OCI-LY3 (cell line): Measurements from ENCODE around the gene P2RY8.
"Not testable (repeated sequence)": the region's sequence is repeated elsewhere in the genome, so short reads cannot be mapped to it uniquely, and the experiment has no call there.

Experiments
- H2AFZ ChIP-seq: fragments of 200-600, 300-600 bp; shearing (Covaris generic); 2 replicates; pipeline ENCODE4 v1.6.0; 2014; ENCODE audit warnings: antibody characterized with exemption, low read depth, low read length
- H3K27ac ChIP-seq: fragments of 200-600, 300-600 bp; sonication (generic); 2 replicates; pipeline ENCODE4 v1.5.1; 2014; ENCODE audit warnings: mild to moderate bottlenecking, low read length, moderate library complexity, mixed read lengths
- H3K27me3 ChIP-seq: fragments of 200-600, 300-600 bp; sonication (generic); 2 replicates; pipeline ENCODE4 v1.6.1; 2014; ENCODE audit warnings: low read depth, low read length, mixed read lengths
- H3K36me3 ChIP-seq: fragments of 200-600, 300-600 bp; sonication (generic); replicated peaks from 2 replicates; pipeline ENCODE3; 2014; ENCODE audit warnings: low read depth, low read length, mixed read lengths
- H3K4me1 ChIP-seq: fragments of 300-600, 200-600 bp; sonication (generic); 2 replicates; pipeline ENCODE4 v1.6.1; 2014; ENCODE audit warnings: low read length, mixed read lengths
- H3K4me2 ChIP-seq: fragments of 200-600, 300-600 bp; sonication (generic); 2 replicates; pipeline ENCODE4 v1.6.1; 2014; ENCODE audit warnings: low read length, mixed read lengths
- H3K4me3 ChIP-seq: fragments of 300-600, 200-600 bp; sonication (generic); 2 replicates; pipeline ENCODE4 v1.5.1; 2014; ENCODE audit warnings: antibody characterized with exemption, mild to moderate bottlenecking, low read length, moderate library complexity
- H3K79me2 ChIP-seq: fragments of 300-600, 200-600 bp; shearing (Covaris generic); 2 replicates; pipeline ENCODE4 v1.6.1; 2014; ENCODE audit warnings: mild to moderate bottlenecking, low read length, mixed read lengths
- H3K9ac ChIP-seq: fragments of 300-600, 200-600 bp; shearing (Covaris generic); 2 replicates; pipeline ENCODE4 v1.6.0; 2014; ENCODE audit warnings: mild to moderate bottlenecking, low read length, moderate library complexity
- H3K9me3 ChIP-seq: fragments of 200-600, 300-600 bp; shearing (Covaris generic); 2 replicates; pipeline ENCODE4 v1.6.1; 2014; ENCODE audit warnings: low read length, mixed read lengths; ENCODE audit not compliant: insufficient read depth
- H4K20me1 ChIP-seq: fragments of 200-600, 300-600 bp; sonication (generic); 2 replicates; pipeline ENCODE4 v1.6.1; 2016; ENCODE audit warnings: low read length, mixed read lengths; ENCODE audit not compliant: insufficient read depth
- CTCF ChIP-seq: fragments of 200-600, 300-600 bp; sonication (generic); IDR thresholded peaks from 2 replicates; pipeline ENCODE4 v1.5.1; 2014; ENCODE audit warnings: antibody characterized with exemption, low read length, low read depth
- EZH2phosphoT487 ChIP-seq: fragments of 200-600 bp; shearing (Covaris generic); IDR thresholded peaks from 2 replicates; pipeline ENCODE4 v1.6.1; 2018; ENCODE audit warnings: antibody characterized with exemption, mixed run types, low read depth

Gene P2RY8

GRCh38 chrX:1493412-1493811 is 43.6 kb downstream of the P2RY8 start:
- Histone ChIP-seq H3K27ac (peak overlapping the region; percentile 93), H3K36me3 (peaks cover 29% of the 10 kb centered on the region), H2AFZ (no peak overlapping the region), H3K4me1 (peaks cover 60% of the 10 kb centered on the region), H3K27me3 (no peaks in the 10 kb centered on the region), H3K4me2 (peak overlapping the region; percentile 70), H3K9me3 (0 out of 2 replicates have a peak, but pooled peaks cover 3% of the 10 kb centered on the region), H3K79me2 (peaks cover 23% of the 10 kb centered on the region), H4K20me1 (peaks cover 8% of the 10 kb centered on the region; the same call in 1 of the 2 replicates), H3K9ac (peak overlapping the region; percentile 65), H3K4me3 (peak overlapping the region; percentile 76)
- TF ChIP-seq CTCF (no peak), EZH2phosphoT487 (no peak)

- H3K9me3 ChIP-seq = 0 out of 2 replicates have a peak, but pooled peaks cover 3% of the 10 kb centered on the region
- H3K79me2 ChIP-seq = peaks cover 23% of the 10 kb centered on the region
- peak overlapping the region; percentile 77 for H3K4me3 ChIP-seq
- H3K9ac ChIP-seq = peak overlapping the region; percentile 58
- H3K4me2 ChIP-seq = peak overlapping the region; percentile 89
- TF ChIP-seq CTCF = no peak
- TF ChIP-seq EZH2phosphoT487 = no peak
- H3K4me1 ChIP-seq = peaks cover 65% of the 10 kb centered on the region
- H3K27ac ChIP-seq = peak overlapping the region; percentile 93
- H3K27me3 ChIP-seq = no peaks in the 10 kb centered on the region
- H3K36me3 ChIP-seq = peaks cover 32% of the 10 kb centered on the region
- peaks cover 11% of the 10 kb centered on the region; the same call in 1 of the 2 replicates for H4K20me1 ChIP-seq
- H2AFZ ChIP-seq = no peak overlapping the region
These were observed 44.5 kb downstream of the P2RY8 start for GRCh38 chrX:1492421-1493012.

GRCh38 chrX:1491851-1492349 is 45.1 kb downstream of the P2RY8 start:
- peaks cover 16% of the 10 kb centered on the region; the same call in 1 of the 2 replicates for H4K20me1 ChIP-seq
- no peak for TF ChIP-seq EZH2phosphoT487
- H3K36me3 ChIP-seq = peaks cover 38% of the 10 kb centered on the region
- H3K4me2 ChIP-seq = peak overlapping the region; percentile 89
- no peak overlapping the region for H2AFZ ChIP-seq
- peak overlapping the region; percentile 77 for H3K4me3 ChIP-seq
- H3K79me2 ChIP-seq = peaks cover 23% of the 10 kb centered on the region
- 0 out of 2 replicates have a peak, but pooled peaks cover 3% of the 10 kb centered on the region for H3K9me3 ChIP-seq
- H3K27me3 ChIP-seq = no peaks in the 10 kb centered on the region
- H3K9ac ChIP-seq = no peak overlapping the region
- peaks cover 67% of the 10 kb centered on the region for H3K4me1 ChIP-seq
- H3K27ac ChIP-seq = peak overlapping the region; percentile 93

- peaks cover 18% of the 10 kb centered on the region; the same call in 1 of the 2 replicates for H4K20me1 ChIP-seq
- not testable (repeated sequence) for H2AFZ ChIP-seq, H3K4me3 ChIP-seq, H3K9me3 ChIP-seq, H3K27ac ChIP-seq, H3K4me2 ChIP-seq, H3K9ac ChIP-seq, H3K27me3 ChIP-seq
- H3K79me2 ChIP-seq = peaks cover 26% of the 10 kb centered on the region
- peaks cover 67% of the 10 kb centered on the region for H3K4me1 ChIP-seq
- H3K36me3 ChIP-seq = peaks cover 43% of the 10 kb centered on the region
These were observed 45.7 kb downstream of the P2RY8 start for GRCh38 chrX:1491248-1491647.

- not testable (repeated sequence) for H3K27ac ChIP-seq
These were observed 46.3 kb downstream of the P2RY8 start for GRCh38 chrX:1490723-1491122.

GRCh38 chrX:1489354-1489753 is 47.6 kb downstream of the P2RY8 start:
- not testable (repeated sequence) for H3K27ac ChIP-seq, H2AFZ ChIP-seq, H3K27me3 ChIP-seq, H3K4me2 ChIP-seq, H3K4me3 ChIP-seq, H3K9ac ChIP-seq, H3K9me3 ChIP-seq
- H3K4me1 ChIP-seq = peaks cover 58% of the 10 kb centered on the region
- H4K20me1 ChIP-seq = peaks cover 20% of the 10 kb centered on the region; the same call in 1 of the 2 replicates
- H3K36me3 ChIP-seq = peaks cover 50% of the 10 kb centered on the region
- H3K79me2 ChIP-seq = peaks cover 30% of the 10 kb centered on the region

More at GRCh38 chrX:1490723-1491122, 46.3 kb downstream of the P2RY8 start:
- H3K27me3 ChIP-seq, H2AFZ ChIP-seq, H3K4me3 ChIP-seq, H3K9ac ChIP-seq, H3K9me3 ChIP-seq, H3K4me2 ChIP-seq: not testable (repeated sequence)
- Histone ChIP-seq H3K79me2 (peaks cover 30% of the 10 kb centered on the region), H3K4me1 (peaks cover 63% of the 10 kb centered on the region), H4K20me1 (peaks cover 20% of the 10 kb centered on the region; the same call in 1 of the 2 replicates), H3K36me3 (peaks cover 46% of the 10 kb centered on the region)
